ENCODE data around the gene CDKAL1.
"Not testable (repeated sequence)": the region's sequence is repeated elsewhere in the genome, so short reads cannot be mapped to it uniquely, and the experiment has no call there.

DNA sequence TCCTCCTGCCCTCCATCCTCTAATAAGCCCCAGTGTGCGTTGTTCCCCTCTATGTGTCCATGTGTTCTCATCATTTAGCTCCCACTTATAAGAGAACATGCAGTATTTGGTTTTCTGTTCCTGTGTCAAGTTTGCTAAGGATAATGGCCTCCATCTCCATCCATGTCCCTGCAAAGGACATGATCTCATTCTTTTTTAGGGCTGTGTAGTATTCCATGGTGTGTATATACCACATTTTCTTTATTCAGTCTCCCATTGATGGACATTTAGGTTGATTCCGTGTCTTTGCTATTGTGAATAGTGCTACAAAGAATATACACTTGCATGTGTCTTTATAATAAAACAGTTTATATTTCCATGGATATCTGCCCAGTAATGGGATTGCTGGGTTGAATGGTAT is 75.7 kb downstream of the CDKAL1 start:
- TF ChIP-seq, protein P1, sequence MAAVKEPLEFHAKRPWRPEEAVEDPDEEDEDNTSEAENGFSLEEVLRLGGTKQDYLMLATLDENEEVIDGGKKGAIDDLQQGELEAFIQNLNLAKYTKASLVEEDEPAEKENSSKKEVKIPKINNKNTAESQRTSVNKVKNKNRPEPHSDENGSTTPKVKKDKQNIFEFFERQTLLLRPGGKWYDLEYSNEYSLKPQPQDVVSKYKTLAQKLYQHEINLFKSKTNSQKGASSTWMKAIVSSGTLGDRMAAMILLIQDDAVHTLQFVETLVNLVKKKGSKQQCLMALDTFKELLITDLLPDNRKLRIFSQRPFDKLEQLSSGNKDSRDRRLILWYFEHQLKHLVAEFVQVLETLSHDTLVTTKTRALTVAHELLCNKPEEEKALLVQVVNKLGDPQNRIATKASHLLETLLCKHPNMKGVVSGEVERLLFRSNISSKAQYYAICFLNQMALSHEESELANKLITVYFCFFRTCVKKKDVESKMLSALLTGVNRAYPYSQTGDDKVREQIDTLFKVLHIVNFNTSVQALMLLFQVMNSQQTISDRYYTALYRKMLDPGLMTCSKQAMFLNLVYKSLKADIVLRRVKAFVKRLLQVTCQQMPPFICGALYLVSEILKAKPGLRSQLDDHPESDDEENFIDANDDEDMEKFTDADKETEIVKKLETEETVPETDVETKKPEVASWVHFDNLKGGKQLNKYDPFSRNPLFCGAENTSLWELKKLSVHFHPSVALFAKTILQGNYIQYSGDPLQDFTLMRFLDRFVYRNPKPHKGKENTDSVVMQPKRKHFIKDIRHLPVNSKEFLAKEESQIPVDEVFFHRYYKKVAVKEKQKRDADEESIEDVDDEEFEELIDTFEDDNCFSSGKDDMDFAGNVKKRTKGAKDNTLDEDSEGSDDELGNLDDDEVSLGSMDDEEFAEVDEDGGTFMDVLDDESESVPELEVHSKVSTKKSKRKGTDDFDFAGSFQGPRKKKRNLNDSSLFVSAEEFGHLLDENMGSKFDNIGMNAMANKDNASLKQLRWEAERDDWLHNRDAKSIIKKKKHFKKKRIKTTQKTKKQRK (IDR thresholded peaks at IDR 0.05; ENCODE audit: low read depth, low read length): not testable (repeated sequence)
- not testable (repeated sequence) for TF ChIP-seq FOXM1 (IDR thresholded peaks at IDR 0.05; ENCODE audit: low read depth, low read length); SUZ12 (IDR thresholded peaks at IDR 0.05; ENCODE audit: unreplicated experiment); PKNOX1 (IDR thresholded peaks at IDR 0.05); WRNIP1 (IDR thresholded peaks at IDR 0.05; ENCODE audit: borderline replicate concordance, low read depth, low read length)
